Epithelial cell of proximal tubule (primary cell): Measurements from ENCODE around the gene MCFD2. TPM values are rescaled to one million over a fixed set of nuclear protein-coding genes. Genes with fewer than 3 reads are reported as not detected.

Experiments
- DNase-seq: peaks from one replicate; pipeline ENCODE4 v3.0.0-alpha.2; 2011; ENCODE audit warnings: low read depth
- H3K4me3 ChIP-seq: 2 replicates; pipeline ENCODE4 v1.5.1; 2011; ENCODE audit warnings: low read depth, mild to moderate bottlenecking, low read length
- total RNA-seq: library from RNA; depleted of rRNA; stranded (reverse); fragments of >200 nt; gene quantifications from 2 replicates; pipeline ENCODE4 v1.2.3, GENCODE V29; 2015
- TF ChIP-seq, protein P1 (sequence below): conservative IDR thresholded peaks from 2 replicates; pipeline ENCODE4 v1.5.1; 2012; ENCODE audit warnings: low read depth, mild to moderate bottlenecking, low read length

Gene MCFD2
- total RNA-seq, 1 donor from 2014 or later: 36.3 TPM

- no peak overlapping the region for H3K4me3 ChIP-seq
- DNase-seq: no peak
- TF ChIP-seq, protein P1, sequence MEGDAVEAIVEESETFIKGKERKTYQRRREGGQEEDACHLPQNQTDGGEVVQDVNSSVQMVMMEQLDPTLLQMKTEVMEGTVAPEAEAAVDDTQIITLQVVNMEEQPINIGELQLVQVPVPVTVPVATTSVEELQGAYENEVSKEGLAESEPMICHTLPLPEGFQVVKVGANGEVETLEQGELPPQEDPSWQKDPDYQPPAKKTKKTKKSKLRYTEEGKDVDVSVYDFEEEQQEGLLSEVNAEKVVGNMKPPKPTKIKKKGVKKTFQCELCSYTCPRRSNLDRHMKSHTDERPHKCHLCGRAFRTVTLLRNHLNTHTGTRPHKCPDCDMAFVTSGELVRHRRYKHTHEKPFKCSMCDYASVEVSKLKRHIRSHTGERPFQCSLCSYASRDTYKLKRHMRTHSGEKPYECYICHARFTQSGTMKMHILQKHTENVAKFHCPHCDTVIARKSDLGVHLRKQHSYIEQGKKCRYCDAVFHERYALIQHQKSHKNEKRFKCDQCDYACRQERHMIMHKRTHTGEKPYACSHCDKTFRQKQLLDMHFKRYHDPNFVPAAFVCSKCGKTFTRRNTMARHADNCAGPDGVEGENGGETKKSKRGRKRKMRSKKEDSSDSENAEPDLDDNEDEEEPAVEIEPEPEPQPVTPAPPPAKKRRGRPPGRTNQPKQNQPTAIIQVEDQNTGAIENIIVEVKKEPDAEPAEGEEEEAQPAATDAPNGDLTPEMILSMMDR: no peak
These were observed 10.1 kb upstream of the MCFD2 start for GRCh38 chr2:46925474-46926351.

DNA sequence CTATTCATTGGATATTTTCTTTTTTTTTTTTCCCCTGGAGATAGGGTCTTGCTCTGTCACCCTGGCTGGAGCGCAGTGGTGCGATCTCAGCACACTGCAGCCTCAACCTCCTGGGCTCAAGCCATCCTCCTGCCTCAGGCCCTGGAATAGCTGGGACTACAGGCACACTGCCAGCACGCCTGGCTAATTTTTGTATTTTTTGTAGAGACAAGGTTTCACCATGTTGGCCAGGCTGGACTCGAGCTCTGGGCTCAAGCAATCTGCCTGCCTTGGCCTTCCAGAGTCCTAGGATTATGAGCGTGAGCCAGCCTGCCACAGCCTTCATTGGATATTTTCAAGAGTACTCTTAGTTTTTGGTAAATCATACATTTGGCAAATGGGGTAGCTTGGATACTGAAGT is 9.0 kb upstream of the MCFD2 start:
- TF ChIP-seq, protein P1: no peak
- no peak overlapping the region for H3K4me3 ChIP-seq
- no peak for DNase-seq

DNA sequence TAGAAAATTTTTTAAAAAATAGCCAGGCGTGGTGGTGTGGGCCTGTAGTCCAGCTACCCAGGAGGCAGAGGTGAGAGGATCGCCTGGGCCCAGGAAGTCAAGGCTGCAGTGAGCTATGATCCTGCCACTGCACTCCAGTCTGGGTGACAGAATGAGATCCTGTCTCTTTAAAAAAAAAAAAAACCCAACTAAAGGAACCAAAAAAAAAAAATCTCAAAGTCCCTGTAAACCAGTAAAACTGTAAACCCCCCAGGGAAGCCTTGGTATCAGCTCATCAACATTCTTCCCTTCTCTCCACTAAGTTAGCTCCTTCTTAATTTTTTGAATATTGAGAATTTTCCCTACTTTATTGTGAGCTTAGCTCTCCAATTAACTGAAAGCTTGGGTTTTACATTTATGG is 8.4 kb upstream of the MCFD2 start:
- H3K4me3 ChIP-seq: no peak overlapping the region
- TF ChIP-seq, protein P1: no peak
- no peak for DNase-seq

DNA sequence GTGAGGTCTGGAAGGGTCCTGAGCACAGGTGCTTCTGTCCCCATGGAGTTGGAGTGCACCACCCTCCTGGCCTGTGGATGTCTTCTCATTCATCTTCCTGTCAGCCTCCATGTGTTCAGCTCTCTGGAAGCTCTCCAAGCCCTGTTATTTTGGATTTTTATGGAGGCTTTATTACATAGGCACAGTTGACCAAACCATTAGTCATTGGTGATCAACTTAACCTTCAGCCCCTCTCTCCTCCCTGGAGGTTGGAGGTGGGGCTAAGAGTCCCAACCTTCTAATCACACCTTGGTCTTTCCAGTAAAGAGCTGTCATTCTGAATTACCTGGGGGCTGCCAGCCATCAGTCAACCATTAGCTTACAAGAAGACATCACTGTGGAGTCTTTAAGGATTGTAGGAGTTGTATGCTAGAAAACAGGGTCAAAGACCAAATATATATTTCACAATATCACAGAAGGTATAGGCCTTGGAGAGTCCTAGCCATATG is 7.5 kb upstream of the MCFD2 start:
- TF ChIP-seq, protein P1: no peak
- no peak overlapping the region for H3K4me3 ChIP-seq
- no peak for DNase-seq

DNA sequence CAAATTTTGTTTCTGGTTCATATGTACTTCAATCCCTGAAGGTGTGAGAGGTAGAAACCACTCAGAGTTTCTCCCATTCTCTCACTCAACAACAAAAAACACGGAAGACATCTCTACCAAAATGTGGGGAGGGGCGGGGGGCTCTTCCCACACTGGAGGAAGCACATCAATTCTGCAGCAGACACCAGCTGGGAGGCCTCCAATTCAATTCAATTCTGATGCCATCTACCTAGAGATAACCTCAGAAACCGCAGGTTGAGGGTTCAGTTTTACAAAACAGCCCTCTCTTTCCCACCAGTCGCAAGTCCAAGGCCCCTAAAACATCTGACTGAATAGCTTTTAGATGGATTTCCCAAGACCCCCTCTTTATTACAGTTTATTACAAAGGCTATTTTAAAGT is 7.0 kb upstream of the MCFD2 start:
- H3K4me3 ChIP-seq: no peak overlapping the region
- TF ChIP-seq, protein P1: no peak
- no peak for DNase-seq

GRCh38 chr2:46921676-46922448 is 6.3 kb upstream of the MCFD2 start:
- H3K4me3 ChIP-seq: no peak overlapping the region
- no peak for DNase-seq
- TF ChIP-seq, protein P1: no peak
